Activated CD4-positive, alpha-beta T cell treated with anti-CD3 and anti-CD28 coated beads for 48 hours (primary cell): Measurements from ENCODE around the gene ST8SIA6.
"Not testable (repeated sequence)": the region's sequence is repeated elsewhere in the genome, so short reads cannot be mapped to it uniquely, and the experiment has no call there.

Source experiments
- DNase-seq: peaks from one replicate; pipeline ENCODE4 v3.0.0-alpha.2; 2020

The ST8SIA6 gene

GRCh38 chr10:17454161-17455014, at the start of gene ST8SIA6:
TSS of gene ST8SIA6 (minus strand) at chr10:17454595. CDS start at chr10:17454255, 340 bp downstream.
- peak; percentile 56 for DNase-seq

GRCh38 chr10:17503795-17504194, 49.4 kb upstream of the ST8SIA6 start:
- DNase-seq, result no peak

GRCh38 chr10:17502814-17503213, 48.4 kb upstream of the ST8SIA6 start:
- no peak for DNase-seq

- not testable (repeated sequence) for DNase-seq
These were observed 44.6 kb upstream of the ST8SIA6 start for GRCh38 chr10:17499014-17499413.

- DNase-seq, result no peak
These were observed 43.1 kb upstream of the ST8SIA6 start for GRCh38 chr10:17497446-17498030.

GRCh38 chr10:17494626-17495260, 40.3 kb upstream of the ST8SIA6 start:
- DNase-seq, result no peak

GRCh38 chr10:17488848-17489247, 34.5 kb upstream of the ST8SIA6 start:
- no peak for DNase-seq

GRCh38 chr10:17483079-17483478, 28.7 kb upstream of the ST8SIA6 start:
- no peak for DNase-seq

- no peak for DNase-seq
These were observed 25.4 kb upstream of the ST8SIA6 start for GRCh38 chr10:17479822-17480221.

- no peak for DNase-seq
These were observed 24.7 kb upstream of the ST8SIA6 start for GRCh38 chr10:17479015-17479615.

GRCh38 chr10:17476073-17476472, 21.7 kb upstream of the ST8SIA6 start:
- DNase-seq, result no peak

GRCh38 chr10:17475661-17476060, 21.3 kb upstream of the ST8SIA6 start:
- DNase-seq, result no peak

GRCh38 chr10:17474595-17475323, 20.4 kb upstream of the ST8SIA6 start:
- DNase-seq, result no peak

GRCh38 chr10:17473228-17473950, 19.0 kb upstream of the ST8SIA6 start:
- DNase-seq, result no peak

- DNase-seq, result no peak
These were observed 18.3 kb upstream of the ST8SIA6 start for GRCh38 chr10:17472481-17473227.

GRCh38 chr10:17470246-17470645, 15.9 kb upstream of the ST8SIA6 start:
- DNase-seq, result no peak

GRCh38 chr10:17465328-17466125, 11.1 kb upstream of the ST8SIA6 start:
- DNase-seq, result no peak

- DNase-seq, result no peak
These were observed 10.2 kb upstream of the ST8SIA6 start for GRCh38 chr10:17464545-17464944.

GRCh38 chr10:17460756-17461155, 6.4 kb upstream of the ST8SIA6 start:
- no peak for DNase-seq

GRCh38 chr10:17457083-17457482, 2.7 kb upstream of the ST8SIA6 start:
- DNase-seq, result no peak
